ENCODE results near the gene HCN3. TPM values are rescaled to one million over a fixed set of nuclear protein-coding genes. Genes with fewer than 3 reads are reported as not detected.
A peak's percentile ranks its signal among the peaks of the same experiment; 100 is the strongest.

Gene HCN3
- total and polyA plus RNA-seq, 2 of the 13 experiments (the other 11 are each of a cell fraction or from before 2014, with no cell fraction given) = 2.4 to 10.2 TPM

- peak; percentile 28; the same call in 1 of the 2 replicates for TF ChIP-seq HDAC2 (CRISPR knock-in tag; IDR thresholded peaks at IDR 0.05)
- no peak for TF ChIP-seq FOXC1 (CRISPR knock-in tag; IDR thresholded peaks at IDR 0.05; ENCODE audit: borderline replicate concordance)
- TF ChIP-seq ZNF382 (CRISPR knock-in tag; IDR thresholded peaks at IDR 0.05; ENCODE audit: borderline replicate concordance) = no peak
- no peak for TF ChIP-seq MIXL1 (CRISPR knock-in tag; IDR thresholded peaks at IDR 0.05)
- TF ChIP-seq ZNF615 (CRISPR knock-in tag; IDR thresholded peaks at IDR 0.05; ENCODE audit: borderline replicate concordance) = no peak
- no peak for TF ChIP-seq BCLAF1 (IDR thresholded peaks at IDR 0.05)
- TF ChIP-seq DBP (CRISPR knock-in tag; IDR thresholded peaks at IDR 0.05; ENCODE audit: not compliant biosample characterization) = no peak
- TF ChIP-seq HINFP (CRISPR knock-in tag; IDR thresholded peaks at IDR 0.05; ENCODE audit: low read depth) = peak; percentile 68; the same call in 1 of the 2 replicates
- no peak for TF ChIP-seq RBM22 (optimal IDR thresholded peaks at IDR 0.05; ENCODE audit: low read length)
- no peak; the same call in 1 of the 2 replicates for TF ChIP-seq MXD1 (CRISPR knock-in tag; IDR thresholded peaks at IDR 0.05)
- TF ChIP-seq MED1 (CRISPR knock-in tag; IDR thresholded peaks at IDR 0.05) = peak; percentile 66
- no peak for TF ChIP-seq TBP (CRISPR knock-in tag; IDR thresholded peaks at IDR 0.05)
- no peak for TF ChIP-seq JDP2 (CRISPR knock-in tag; IDR thresholded peaks at IDR 0.05; ENCODE audit: borderline replicate concordance)
- TF ChIP-seq NFYC (CRISPR knock-in tag; IDR thresholded peaks at IDR 0.05) = 0 out of 2 replicates have a peak, but pooled peaks have one; percentile 18
- TF ChIP-seq HOXD1 (CRISPR knock-in tag; IDR thresholded peaks at IDR 0.05) = peak; percentile 73
- no peak for TF ChIP-seq TEF (CRISPR knock-in tag; IDR thresholded peaks at IDR 0.05)
- no peak for TF ChIP-seq SP1 (IDR thresholded peaks at IDR 0.05)
- TF ChIP-seq SP1 (CRISPR knock-in tag; IDR thresholded peaks at IDR 0.05) = peak; percentile 22; the same call in 1 of the 2 replicates
- peak; percentile 10; the same call in 1 of the 2 replicates for TF ChIP-seq NCOA2 (CRISPR knock-in tag; IDR thresholded peaks at IDR 0.05)
- TF ChIP-seq THRA (CRISPR knock-in tag; IDR thresholded peaks at IDR 0.05; ENCODE audit: borderline replicate concordance) = no peak; the same call in 1 of the 2 replicates
- TF ChIP-seq THAP7 (CRISPR knock-in tag; IDR thresholded peaks at IDR 0.05) = no peak
- TF ChIP-seq ZNF17 (CRISPR knock-in tag; IDR thresholded peaks at IDR 0.05) = no peak
Measured at GRCh38 chr1:155255243-155256007, 21.8 kb upstream of the HCN3 start, which contains the start of gene ENTREP3 (continued).
